Measurements from ENCODE around the gene TELO2.

The TELO2 gene

GRCh38 chr16:1524366-1524765 lies 31.2 kb downstream of the TELO2 start:
- DNase-seq: no peak

- no peak for DNase-seq
These were observed 32.9 kb downstream of the TELO2 start for GRCh38 chr16:1525871-1526607.

GRCh38 chr16:1526608-1527555 lies 33.7 kb downstream of the TELO2 start:
- DNase-seq: no peak

- DNase-seq: no peak
These were observed 35.0 kb downstream of the TELO2 start for GRCh38 chr16:1527836-1528811.

GRCh38 chr16:1528921-1529537 lies 35.9 kb downstream of the TELO2 start:
- DNase-seq: no peak

GRCh38 chr16:1530349-1530882 lies 37.3 kb downstream of the TELO2 start:
- no peak for DNase-seq

- no peak for DNase-seq
These were observed 37.9 kb downstream of the TELO2 start for GRCh38 chr16:1530883-1531637.

GRCh38 chr16:1531638-1531910 lies 38.4 kb downstream of the TELO2 start:
- no peak for DNase-seq

- no peak for DNase-seq
These were observed 39.1 kb downstream of the TELO2 start for GRCh38 chr16:1532081-1532760.

GRCh38 chr16:1532771-1533170 lies 39.6 kb downstream of the TELO2 start:
- no peak for DNase-seq

- no peak for DNase-seq
These were observed 40.3 kb downstream of the TELO2 start, which contains the start of gene TMEM204 for GRCh38 chr16:1533443-1533951. TMEM204 (plus strand) TSS chr16:1533666; CDS start chr16:1534276, 610 bp downstream.

- DNase-seq: no peak
These were observed 41.2 kb downstream of the TELO2 start for GRCh38 chr16:1534021-1535020.

GRCh38 chr16:1535391-1536291 lies 42.5 kb downstream of the TELO2 start:
- DNase-seq: no peak

GRCh38 chr16:1536601-1537000 lies 43.4 kb downstream of the TELO2 start:
- no peak for DNase-seq

- DNase-seq: no peak
These were observed 44.0 kb downstream of the TELO2 start for GRCh38 chr16:1537138-1537577.

- no peak for DNase-seq
These were observed 44.7 kb downstream of the TELO2 start for GRCh38 chr16:1537763-1538289.

- no peak for DNase-seq
These were observed 45.8 kb downstream of the TELO2 start for GRCh38 chr16:1538804-1539520.

All from NCI-H1105 (cell line).